OCI-LY7 (cell line): ENCODE data around the gene FAAP100.

ENCODE experiments used
- EZH2phosphoT487 ChIP-seq: fragments of 200-600 bp; sonication (generic); IDR thresholded peaks from 2 replicates; pipeline ENCODE4 v1.6.1; 2018; ENCODE audit warnings: low read depth, borderline replicate concordance, mild to moderate bottlenecking, mixed run types, antibody characterized with exemption, low read length, moderate library complexity, mixed read lengths
- TF ChIP-seq, protein P1 (sequence below): fragments of 200-600 bp; sonication (generic); conservative IDR thresholded peaks from 2 replicates; pipeline ENCODE4 v1.5.1; 2014; ENCODE audit warnings: mild to moderate bottlenecking, antibody characterized with exemption, low read length, moderate library complexity, mixed read lengths

DNA sequence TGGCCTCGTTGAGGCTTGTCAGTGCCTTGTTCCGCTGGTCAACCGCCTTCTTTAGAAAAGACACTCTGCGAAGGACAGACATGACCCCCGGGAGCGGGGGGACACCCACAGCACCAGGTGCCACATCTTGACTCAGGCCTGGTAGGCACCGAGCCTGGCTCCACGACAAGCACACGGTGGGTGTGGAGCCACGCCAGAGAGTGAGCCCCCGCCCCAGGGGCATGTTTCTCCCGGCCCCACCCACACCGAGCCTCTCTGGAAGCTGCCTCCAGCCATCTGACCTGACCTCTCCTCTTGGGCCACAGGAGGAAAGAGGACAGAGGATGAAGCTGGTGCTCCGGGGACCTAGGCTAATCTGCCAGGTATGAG is 4.6 kb downstream of the FAAP100 start:
- TF ChIP-seq, protein P1, sequence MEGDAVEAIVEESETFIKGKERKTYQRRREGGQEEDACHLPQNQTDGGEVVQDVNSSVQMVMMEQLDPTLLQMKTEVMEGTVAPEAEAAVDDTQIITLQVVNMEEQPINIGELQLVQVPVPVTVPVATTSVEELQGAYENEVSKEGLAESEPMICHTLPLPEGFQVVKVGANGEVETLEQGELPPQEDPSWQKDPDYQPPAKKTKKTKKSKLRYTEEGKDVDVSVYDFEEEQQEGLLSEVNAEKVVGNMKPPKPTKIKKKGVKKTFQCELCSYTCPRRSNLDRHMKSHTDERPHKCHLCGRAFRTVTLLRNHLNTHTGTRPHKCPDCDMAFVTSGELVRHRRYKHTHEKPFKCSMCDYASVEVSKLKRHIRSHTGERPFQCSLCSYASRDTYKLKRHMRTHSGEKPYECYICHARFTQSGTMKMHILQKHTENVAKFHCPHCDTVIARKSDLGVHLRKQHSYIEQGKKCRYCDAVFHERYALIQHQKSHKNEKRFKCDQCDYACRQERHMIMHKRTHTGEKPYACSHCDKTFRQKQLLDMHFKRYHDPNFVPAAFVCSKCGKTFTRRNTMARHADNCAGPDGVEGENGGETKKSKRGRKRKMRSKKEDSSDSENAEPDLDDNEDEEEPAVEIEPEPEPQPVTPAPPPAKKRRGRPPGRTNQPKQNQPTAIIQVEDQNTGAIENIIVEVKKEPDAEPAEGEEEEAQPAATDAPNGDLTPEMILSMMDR, result no peak
- TF ChIP-seq EZH2phosphoT487, result no peak
